GM18870 (cell line): Measurements from ENCODE around the gene GSPT1.

Experiments
- ATAC-seq: cut with Tn5 transposase; IDR thresholded peaks from one replicate; pipeline ENCODE4 v1.9.1; 2021; ENCODE audit warnings: moderate library complexity; ENCODE audit not compliant: unreplicated experiment

GSPT1 gene

GRCh38 chr16:11913425-11914079 is 2.2 kb downstream of the GSPT1 start:
- ATAC-seq: no peak

- ATAC-seq: no peak
Observed at GRCh38 chr16:11909653-11910545, 5.9 kb downstream of the GSPT1 start.

DNA sequence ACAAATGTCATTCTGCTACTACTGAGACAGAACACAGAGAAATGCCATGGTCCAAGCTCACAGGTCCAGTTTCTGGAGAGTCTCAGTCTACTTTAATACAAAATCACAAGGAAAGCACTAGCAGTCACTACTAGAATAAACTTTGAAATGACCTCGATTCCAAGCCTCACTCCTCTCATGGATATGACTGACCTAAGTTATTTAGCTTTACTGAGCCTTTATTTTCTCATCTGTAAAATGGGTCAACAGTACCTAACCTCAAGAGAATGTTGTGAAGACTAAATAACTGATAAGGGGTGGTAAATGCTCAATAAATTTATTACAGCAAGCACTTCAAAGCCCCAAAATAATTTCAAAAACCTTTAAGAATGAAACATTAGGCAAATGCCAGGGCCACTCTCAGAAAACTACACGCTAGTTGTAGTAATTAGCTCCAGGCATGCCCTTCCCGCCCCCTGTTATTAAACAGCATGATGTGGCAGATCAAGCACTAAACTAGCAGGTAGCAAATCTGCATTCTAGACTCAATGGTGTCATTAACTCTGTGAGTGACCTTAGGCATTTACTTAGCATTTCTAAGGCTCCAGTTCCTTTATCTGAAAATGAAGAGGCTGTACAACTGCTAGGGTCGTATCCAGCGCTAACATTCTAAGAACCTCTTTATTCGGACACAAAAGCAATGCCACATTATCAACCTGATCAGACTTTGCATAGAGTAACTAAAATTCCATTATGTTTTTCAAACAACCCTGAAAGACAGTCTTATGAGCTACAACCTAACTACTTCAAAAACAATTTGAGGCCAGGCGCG is 8.4 kb downstream of the GSPT1 start:
- no peak for ATAC-seq

DNA sequence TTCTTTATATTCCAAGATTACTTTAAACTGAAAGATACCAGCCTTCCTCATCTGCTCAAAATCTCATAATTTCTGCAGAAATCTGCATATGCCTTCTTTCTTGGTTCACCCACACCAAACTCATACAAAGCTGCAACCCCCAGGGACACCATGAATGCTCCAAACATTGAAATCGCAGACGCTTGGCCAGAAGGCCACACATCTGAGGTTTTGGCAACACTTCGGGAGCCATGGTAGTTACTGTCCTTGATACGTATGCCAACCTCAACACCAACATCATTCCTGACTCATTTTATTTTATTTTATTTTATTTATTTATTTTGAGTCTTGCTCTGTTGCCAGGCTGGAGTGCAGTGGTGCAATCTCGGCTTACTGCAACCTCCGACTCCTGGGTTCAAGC is 11.8 kb downstream of the GSPT1 start:
- no peak for ATAC-seq

DNA sequence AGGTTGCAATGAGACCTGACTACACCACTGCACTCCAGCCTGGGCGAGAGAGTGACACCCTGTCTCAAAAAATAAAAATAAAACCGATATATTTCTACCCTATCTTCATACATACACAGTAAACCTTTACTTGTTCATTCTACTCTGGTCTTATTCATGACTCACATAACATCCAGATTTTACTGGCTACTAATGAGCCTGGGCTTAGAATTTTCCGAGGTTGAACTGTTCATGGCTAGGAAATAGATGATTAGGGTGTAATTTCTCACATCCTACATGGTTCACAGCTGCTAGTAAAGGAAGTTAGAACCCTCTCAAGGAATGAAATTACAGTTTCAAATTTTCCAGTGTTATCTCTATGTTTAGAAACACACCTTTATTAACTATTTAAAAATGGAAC is 14.7 kb downstream of the GSPT1 start:
- no peak for ATAC-seq

GRCh38 chr16:11896486-11897176 is 19.1 kb downstream of the GSPT1 start:
- no peak for ATAC-seq

DNA sequence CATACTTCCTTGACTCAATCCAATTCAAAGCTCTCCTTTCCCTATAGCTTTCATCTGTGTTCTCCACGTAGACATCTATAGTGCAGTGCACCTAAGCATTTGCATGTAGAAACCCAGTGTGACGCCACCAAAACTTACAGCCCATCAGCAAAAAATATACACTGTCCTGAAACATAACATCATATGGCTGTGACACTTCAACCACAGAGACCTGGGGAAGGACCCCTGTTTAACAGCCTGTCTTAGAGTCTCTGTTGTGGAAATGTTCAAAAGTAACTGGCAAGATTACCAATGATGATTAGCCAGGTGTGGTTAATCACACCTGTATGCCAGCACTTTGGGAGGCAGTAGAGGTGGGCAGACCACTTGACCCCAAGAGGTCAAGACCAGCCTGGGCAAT is 22.2 kb downstream of the GSPT1 start:
- no peak for ATAC-seq

GRCh38 chr16:11892761-11893160 is 23.0 kb downstream of the GSPT1 start:
- no peak for ATAC-seq

- no peak for ATAC-seq
Observed at GRCh38 chr16:11890231-11890965, 25.4 kb downstream of the GSPT1 start.

- ATAC-seq: no peak
Observed at GRCh38 chr16:11886881-11887280, 28.9 kb downstream of the GSPT1 start.

- ATAC-seq: no peak
Observed at GRCh38 chr16:11884035-11884434, 31.7 kb downstream of the GSPT1 start.

DNA sequence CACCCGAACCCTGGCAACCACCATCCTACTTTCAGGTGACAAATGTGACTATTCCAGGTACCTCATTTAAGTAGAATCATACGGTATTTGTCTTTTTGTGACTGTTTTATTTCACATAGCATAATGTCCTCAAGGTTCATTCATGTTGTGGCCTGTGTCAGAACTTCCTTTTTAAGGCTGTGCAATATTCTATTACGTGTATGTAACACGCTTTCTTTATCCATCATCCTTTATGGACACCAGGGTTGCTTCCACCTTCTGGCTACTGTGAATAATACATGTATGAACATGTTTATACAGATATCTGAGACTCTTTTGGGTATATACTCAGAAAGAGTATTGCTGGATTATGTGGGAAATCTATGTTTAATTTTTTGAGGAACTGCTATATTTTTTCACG is 35.7 kb downstream of the GSPT1 start:
- ATAC-seq: no peak

GRCh38 chr16:11877374-11877773 is 38.4 kb downstream of the GSPT1 start:
- ATAC-seq: no peak

DNA sequence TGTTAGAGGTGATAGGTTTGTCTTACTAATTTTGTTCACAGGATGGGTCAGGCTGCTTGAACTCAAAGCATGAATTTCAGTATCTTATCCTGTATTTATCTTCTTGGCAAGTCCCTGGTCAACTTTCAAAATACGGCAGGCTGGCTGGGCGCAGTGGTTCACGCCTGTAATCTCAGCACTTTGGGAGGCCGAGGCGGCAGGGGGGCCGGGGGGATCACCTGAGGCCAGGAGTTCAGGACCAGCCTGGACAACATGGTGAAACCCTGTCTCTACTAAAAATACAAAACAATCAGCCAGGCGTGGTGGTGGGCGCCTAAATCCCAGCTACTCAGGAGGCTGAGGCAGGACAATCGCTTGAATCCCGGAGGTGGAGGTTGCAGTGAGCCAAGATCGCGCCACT is 39.5 kb downstream of the GSPT1 start:
- ATAC-seq: no peak

DNA sequence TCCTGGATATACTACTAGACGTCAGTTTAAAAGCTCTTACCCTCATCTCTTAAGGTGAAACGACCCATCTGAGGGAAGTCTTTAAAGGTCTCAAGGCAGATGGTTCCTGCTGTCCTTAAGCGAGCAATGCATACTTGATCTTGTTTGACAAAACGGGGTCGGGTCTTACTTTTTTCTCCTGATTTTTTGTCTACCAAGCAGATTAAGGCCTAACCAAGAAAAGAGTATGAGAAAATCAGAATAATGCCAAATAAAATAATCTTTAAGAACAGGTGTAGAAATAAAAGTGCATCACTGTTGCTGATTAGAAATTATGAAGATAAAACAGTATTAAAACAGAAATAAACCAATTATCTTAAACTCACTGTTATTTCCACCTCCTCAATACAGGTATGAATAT is 40.0 kb downstream of the GSPT1 start:
- ATAC-seq: no peak

- ATAC-seq: no peak
Observed at GRCh38 chr16:11871193-11871592, 44.6 kb downstream of the GSPT1 start.

DNA sequence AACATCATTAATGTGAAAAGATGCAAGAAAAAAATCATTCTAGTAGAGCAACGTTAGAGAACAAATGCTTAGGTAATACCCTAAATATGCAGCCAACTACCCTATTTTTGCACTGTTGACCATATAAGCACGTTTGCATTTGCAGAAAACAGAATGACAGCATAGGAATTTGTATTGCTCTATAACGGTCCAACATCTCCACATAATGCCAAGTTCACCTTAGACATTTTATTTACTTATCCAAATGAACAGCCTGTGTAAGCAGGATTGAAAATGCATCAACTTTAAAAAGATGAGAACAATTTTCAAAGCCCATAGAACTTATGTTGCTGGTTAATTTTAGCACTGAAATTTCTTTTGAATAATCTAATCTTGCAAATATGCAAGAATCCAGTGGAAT is 45.4 kb downstream of the GSPT1 start:
- no peak for ATAC-seq

- ATAC-seq: no peak
Observed at GRCh38 chr16:11869353-11870228, 46.2 kb downstream of the GSPT1 start.

GRCh38 chr16:11868412-11868980 is 47.3 kb downstream of the GSPT1 start:
- ATAC-seq: no peak
